ENCODE data around the gene RIGI.

RIGI gene

GRCh38 chr9:32570262-32570661, 44.3 kb upstream of the RIGI start:
- H3K4me3 ChIP-seq, result no peak overlapping the region
- H3K4me1 ChIP-seq, result peaks cover 0 to 26% (median 17%) of the 10 kb centered on the region in 4 donors
- intact Hi-C loops (cut with DNase I; ENCODE audit: low total_unique reads), result no loop called here
- no peak for DNase-seq
- no peak overlapping the region for H3K27ac ChIP-seq
- peaks cover 22 to 36% (median 25%) of the 10 kb centered on the region in 3 donors for H3K36me3 ChIP-seq
- H3K27me3 ChIP-seq, result no peaks in the 10 kb centered on the region
- H3K9me3 ChIP-seq, result no peaks in the 10 kb centered on the region
- TF ChIP-seq CTCF (IDR thresholded peaks at IDR 0.05), result no peak

GRCh38 chr9:32566770-32567169, 40.8 kb upstream of the RIGI start:
- no peaks in the 10 kb centered on the region for H3K9me3 ChIP-seq
- intact Hi-C loops (cut with DNase I; ENCODE audit: low total_unique reads), result no loop called here
- H3K4me3 ChIP-seq, result no peak overlapping the region
- peaks cover 0 to 12% (median 7%) of the 10 kb centered on the region in 4 donors for H3K4me1 ChIP-seq
- TF ChIP-seq CTCF (IDR thresholded peaks at IDR 0.05), result no peak
- peaks cover 30 to 52% (median 33%) of the 10 kb centered on the region in 3 donors for H3K36me3 ChIP-seq
- H3K27me3 ChIP-seq, result no peaks in the 10 kb centered on the region
- no peak for DNase-seq
- H3K27ac ChIP-seq, result no peak overlapping the region

- Histone ChIP-seq H3K4me1 (peaks cover 0 to 4% (median 1%) of the 10 kb centered on the region in 4 donors), H3K27ac (no peak overlapping the region), H3K27me3 (no peaks in the 10 kb centered on the region), H3K4me3 (no peak overlapping the region), H3K9me3 (no peaks in the 10 kb centered on the region), H3K36me3 (peaks cover 30 to 52% (median 33%) of the 10 kb centered on the region in 3 donors)
- intact Hi-C loops (cut with DNase I; ENCODE audit: low total_unique reads), result no loop called here
- no peak for TF ChIP-seq CTCF (IDR thresholded peaks at IDR 0.05)
- no peak for DNase-seq
These were observed 40.0 kb upstream of the RIGI start for GRCh38 chr9:32565967-32566366.

GRCh38 chr9:32558408-32558934, 32.5 kb upstream of the RIGI start:
- peaks cover 0 to 1% (median 0%) of the 10 kb centered on the region in 4 donors for H3K4me1 ChIP-seq
- no peak for TF ChIP-seq CTCF (IDR thresholded peaks at IDR 0.05)
- no peak for DNase-seq
- no peaks in the 10 kb centered on the region for H3K27me3 ChIP-seq
- H3K27ac ChIP-seq, result no peak overlapping the region
- H3K9me3 ChIP-seq, result no peaks in the 10 kb centered on the region
- peaks cover 0 to 4% (median 0%) of the 10 kb centered on the region in 3 donors for H3K36me3 ChIP-seq
- H3K4me3 ChIP-seq, result no peak overlapping the region
- intact Hi-C loops (cut with DNase I; ENCODE audit: low total_unique reads), result no loop called here

- Histone ChIP-seq H3K4me3 (no peak overlapping the region), H3K27ac (no peak overlapping the region), H3K36me3 (peaks cover 0 to 4% (median 0%) of the 10 kb centered on the region in 3 donors), H3K4me1 (peaks cover 0 to 19% (median 9%) of the 10 kb centered on the region in 4 donors), H3K9me3 (no peaks in the 10 kb centered on the region), H3K27me3 (no peaks in the 10 kb centered on the region)
- intact Hi-C loops (cut with DNase I; ENCODE audit: low total_unique reads), result no loop called here
- DNase-seq, result no peak
- no peak for TF ChIP-seq CTCF (IDR thresholded peaks at IDR 0.05)
These were observed 28.6 kb upstream of the RIGI start for GRCh38 chr9:32554591-32554990.

- no peak overlapping the region for H3K27ac ChIP-seq
- H3K4me3 ChIP-seq, result no peak overlapping the region
- no peaks in the 10 kb centered on the region for H3K9me3 ChIP-seq
- no peaks in the 10 kb centered on the region for H3K27me3 ChIP-seq
- DNase-seq, result no peak
- peaks cover 0 to 5% (median 0%) of the 10 kb centered on the region in 3 donors for H3K36me3 ChIP-seq
- TF ChIP-seq CTCF (IDR thresholded peaks at IDR 0.05), result no peak
- intact Hi-C loops (cut with DNase I; ENCODE audit: low total_unique reads), result no loop called here
- peaks cover 0 to 24% (median 14%) of the 10 kb centered on the region in 4 donors for H3K4me1 ChIP-seq
These were observed 28.1 kb upstream of the RIGI start for GRCh38 chr9:32554107-32554506.

All from tibial artery (tissue), 4 donors.